ENCODE results near the gene ACSL5. TPM values are rescaled to one million over a fixed set of nuclear protein-coding genes. Genes with fewer than 3 reads are reported as not detected.
"Not testable (repeated sequence)": the region's sequence is repeated elsewhere in the genome, so short reads cannot be mapped to it uniquely, and the experiment has no call there.

Gene ACSL5
- total RNA-seq, 2 donors from 2014 or later = 216 to 301 TPM

- peak in 1 of 2 donors; percentile 23 for DNase-seq
- no peak for ATAC-seq
- intact Hi-C loops (cut with DNase I, micrococcal nuclease) = no loop called here
Observed at GRCh38 chr10:112369495-112370423, 4.2 kb upstream of the ACSL5 start.

- intact Hi-C loops (cut with DNase I, micrococcal nuclease) = no loop called here
- ATAC-seq (no peak), DNase-seq (peak in 1 of 2 donors; percentile 27)
Observed at GRCh38 chr10:112370424-112370819, 3.5 kb upstream of the ACSL5 start.

- ATAC-seq; intact Hi-C loops (cut with DNase I, micrococcal nuclease): not testable (repeated sequence)
- peak in 1 of 2 donors; percentile 19 for DNase-seq
Observed at GRCh38 chr10:112371326-112371725, 2.6 kb upstream of the ACSL5 start.

GRCh38 chr10:112372182-112372810 lies 1.6 kb upstream of the ACSL5 start:
- peak in 1 of 2 donors; percentile 20 for DNase-seq
- intact Hi-C loops (cut with DNase I, micrococcal nuclease); ATAC-seq: not testable (repeated sequence)

- DNase-seq = peak in 1 of 2 donors; percentile 44
- intact Hi-C loops (cut with DNase I, micrococcal nuclease) = no loop called here
- ATAC-seq = peak; percentile 30
Observed at GRCh38 chr10:112374724-112375541, 1.0 kb downstream of the ACSL5 start.

- DNase-seq (peak; percentile 71 to 75), ATAC-seq (peak; percentile 67)
- intact Hi-C loops (cut with DNase I, micrococcal nuclease) = no loop called here
Observed at GRCh38 chr10:112375721-112376395, 1.9 kb downstream of the ACSL5 start.

GRCh38 chr10:112376396-112376790 lies 2.5 kb downstream of the ACSL5 start:
- ATAC-seq = peak; percentile 17
- DNase-seq = no peak
- intact Hi-C loops (cut with DNase I, micrococcal nuclease) = no loop called here

- DNase-seq; intact Hi-C loops (cut with DNase I, micrococcal nuclease): not testable (repeated sequence)
- peak; percentile 16 for ATAC-seq
Observed at GRCh38 chr10:112377116-112377515, 3.2 kb downstream of the ACSL5 start.

- ATAC-seq = no peak
- intact Hi-C loops (cut with DNase I, micrococcal nuclease) = no loop called here
- DNase-seq = no peak
Observed at GRCh38 chr10:112379635-112380296, 5.8 kb downstream of the ACSL5 start.

- DNase-seq = no peak
- peak; percentile 21 for ATAC-seq
- intact Hi-C loops (cut with DNase I, micrococcal nuclease) = no loop called here
Observed at GRCh38 chr10:112382515-112383235, 8.8 kb downstream of the ACSL5 start.

- DNase-seq (peak; percentile 40 to 70), ATAC-seq (peak; percentile 80)
- intact Hi-C loops (cut with DNase I, micrococcal nuclease) = no loop called here
Observed at GRCh38 chr10:112383325-112383724, 9.4 kb downstream of the ACSL5 start.

- DNase-seq (no peak), ATAC-seq (no peak)
- intact Hi-C loops (cut with DNase I, micrococcal nuclease) = no loop called here
Observed at GRCh38 chr10:112384141-112384540, 10.2 kb downstream of the ACSL5 start.

GRCh38 chr10:112385201-112385600 lies 11.3 kb downstream of the ACSL5 start:
- intact Hi-C loops (cut with DNase I, micrococcal nuclease) = no loop called here
- ATAC-seq (peak; percentile 35), DNase-seq (no peak)

- DNase-seq = peak in 1 of 2 donors; percentile 24
- intact Hi-C loops (cut with DNase I, micrococcal nuclease) = not testable (repeated sequence)
- ATAC-seq = peak; percentile 13
Observed at GRCh38 chr10:112388056-112388455, 14.1 kb downstream of the ACSL5 start.

GRCh38 chr10:112388548-112388947 lies 14.6 kb downstream of the ACSL5 start:
- intact Hi-C loops (cut with DNase I, micrococcal nuclease) = no loop called here
- ATAC-seq = peak; percentile 44
- no peak for DNase-seq

- DNase-seq = peak in 1 of 2 donors; percentile 49
- ATAC-seq = peak; percentile 42
- intact Hi-C loops (cut with DNase I, micrococcal nuclease) = no loop called here
Observed at GRCh38 chr10:112389271-112389822, 15.4 kb downstream of the ACSL5 start.

- ATAC-seq = no peak
- DNase-seq = no peak
- intact Hi-C loops (cut with DNase I, micrococcal nuclease) = no loop called here
Observed at GRCh38 chr10:112390125-112390703, 16.3 kb downstream of the ACSL5 start.

Measured in left colon (tissue), 2 donors.